Tibial artery (tissue), 4 donors: ENCODE data around the gene BRAT1.

ENCODE experiments used
- DNase-seq, 2 donors: peaks; one replicate each; pipeline ENCODE4 v3.0.0-alpha.2; 2019
- H3K27ac ChIP-seq, 2 donors: fragments of 200-600 bp; sonication (generic) in 1 of 2; 1 replicate in 1 of 2; 2 replicates in 1 of 2; pipeline ENCODE4 v1.5.1; 2018 to 2019; ENCODE audit warnings: mild to moderate bottlenecking in 1 of 2
- H3K27me3 ChIP-seq, 2 donors: fragments of 200-600 bp; sonication (generic) in 1 of 2; one replicate each; pipeline versions ENCODE4 v1.5.1 to v1.6.0; 2016 to 2019
- H3K36me3 ChIP-seq, 3 donors: fragments of 200-600 bp; sonication (generic) in 2 of 3; one replicate each; pipeline ENCODE4 v1.5.1; 2016 to 2019; ENCODE audit warnings: mild to moderate bottlenecking in 2 of 3
- H3K4me1 ChIP-seq, 4 donors: fragments of 200-600 bp; sonication (generic) in 2 of 4; 1 replicate in 3 of 4; 2 replicates in 1 of 4; pipeline ENCODE4 v1.5.1; 2016 to 2019
- H3K4me3 ChIP-seq, 2 donors: fragments of 200-600 bp; sonication (generic) in 1 of 2; 1 replicate in 1 of 2; 2 replicates in 1 of 2; pipeline ENCODE4 v1.5.1; 2018 to 2019; ENCODE audit warnings: mild to moderate bottlenecking in 2 of 2
- H3K9me3 ChIP-seq, 3 donors: fragments of 200-600 bp; sonication (generic) in 1 of 3; one replicate each; pipeline ENCODE4 v1.5.1; 2016 to 2019
- intact Hi-C: fragments of 100-400 bp; cut with DNase I; formaldehyde crosslinking; loops from one replicate; pipeline ENCODE4 v1.15.0; 2023; ENCODE audit warnings: low total_unique reads
- TF ChIP-seq, protein P1 (sequence below), 2 experiments: fragments of 200-600 bp in 1 of 2; fragments of 450-650 bp in 1 of 2; IDR thresholded peaks; one replicate each; pipeline ENCODE4 v1.5.1; 2017 to 2019; ENCODE audit warnings: antibody characterized with exemption in 2 of 2, mild to moderate bottlenecking in 1 of 2, moderate library complexity in 1 of 2

Gene BRAT1

DNA sequence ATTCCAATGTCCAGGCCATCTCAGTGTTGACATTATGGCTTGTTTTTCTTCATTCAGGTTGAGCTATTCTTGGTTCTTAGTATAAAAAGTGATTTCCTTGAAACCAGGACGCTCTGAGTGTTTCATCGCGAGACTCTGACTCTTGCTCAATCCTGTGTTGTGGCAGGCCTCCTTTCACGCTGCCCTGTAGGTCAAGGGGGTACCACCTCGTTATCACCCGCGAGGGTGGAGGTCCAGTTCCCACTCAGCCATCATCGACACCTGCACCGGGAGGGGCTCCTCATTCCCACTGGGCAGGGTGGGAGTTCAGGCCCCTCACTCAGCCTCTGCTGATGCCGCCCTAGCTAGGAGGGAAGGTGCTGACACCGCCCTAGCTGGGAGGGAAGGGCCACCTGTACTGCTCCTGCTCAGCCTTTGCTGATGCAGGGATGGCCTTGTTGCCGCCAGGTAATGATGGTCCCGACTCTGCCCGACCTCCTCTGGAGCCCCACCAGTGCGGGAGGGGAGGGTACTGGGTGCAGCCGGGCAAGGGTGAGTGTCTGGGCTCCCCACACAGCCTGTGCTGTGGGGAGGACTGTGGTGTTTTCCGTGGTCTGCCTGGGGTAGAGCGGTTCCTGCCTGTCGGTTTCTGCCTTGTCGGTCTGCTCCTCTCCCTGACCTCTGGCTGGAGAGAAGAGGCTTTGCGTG is 19.9 kb upstream of the BRAT1 start:
- Histone ChIP-seq H3K4me1 (no peaks in the 10 kb centered on the region), H3K36me3 (peaks cover 11 to 56% (median 28%) of the 10 kb centered on the region in 3 donors), H3K27ac (no peak overlapping the region), H3K9me3 (no peaks in the 10 kb centered on the region), H3K4me3 (no peak overlapping the region), H3K27me3 (no peaks in the 10 kb centered on the region)
- no peak for DNase-seq
- intact Hi-C loops = no loop called here
- TF ChIP-seq, protein P1, sequence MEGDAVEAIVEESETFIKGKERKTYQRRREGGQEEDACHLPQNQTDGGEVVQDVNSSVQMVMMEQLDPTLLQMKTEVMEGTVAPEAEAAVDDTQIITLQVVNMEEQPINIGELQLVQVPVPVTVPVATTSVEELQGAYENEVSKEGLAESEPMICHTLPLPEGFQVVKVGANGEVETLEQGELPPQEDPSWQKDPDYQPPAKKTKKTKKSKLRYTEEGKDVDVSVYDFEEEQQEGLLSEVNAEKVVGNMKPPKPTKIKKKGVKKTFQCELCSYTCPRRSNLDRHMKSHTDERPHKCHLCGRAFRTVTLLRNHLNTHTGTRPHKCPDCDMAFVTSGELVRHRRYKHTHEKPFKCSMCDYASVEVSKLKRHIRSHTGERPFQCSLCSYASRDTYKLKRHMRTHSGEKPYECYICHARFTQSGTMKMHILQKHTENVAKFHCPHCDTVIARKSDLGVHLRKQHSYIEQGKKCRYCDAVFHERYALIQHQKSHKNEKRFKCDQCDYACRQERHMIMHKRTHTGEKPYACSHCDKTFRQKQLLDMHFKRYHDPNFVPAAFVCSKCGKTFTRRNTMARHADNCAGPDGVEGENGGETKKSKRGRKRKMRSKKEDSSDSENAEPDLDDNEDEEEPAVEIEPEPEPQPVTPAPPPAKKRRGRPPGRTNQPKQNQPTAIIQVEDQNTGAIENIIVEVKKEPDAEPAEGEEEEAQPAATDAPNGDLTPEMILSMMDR (IDR thresholded peaks at IDR 0.05) = no peak

DNA sequence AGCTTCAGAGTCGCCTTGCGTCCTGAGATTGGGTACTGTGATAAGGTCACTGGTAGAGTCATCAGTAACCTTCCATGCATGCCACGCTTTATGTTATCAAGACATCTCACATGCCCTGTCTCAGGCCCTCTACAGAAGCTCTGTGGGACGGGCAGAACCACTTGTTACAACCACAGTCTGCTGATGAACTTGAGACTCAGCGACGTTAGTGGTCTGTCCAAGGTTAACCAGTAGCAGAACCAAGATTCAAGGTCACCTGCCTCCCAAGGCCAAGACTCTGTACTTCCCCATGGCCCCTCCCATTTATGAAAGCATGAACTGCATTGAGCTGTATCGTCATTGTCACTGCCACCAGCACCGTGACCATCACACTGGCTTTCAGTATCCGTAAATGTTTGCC is 18.4 kb upstream of the BRAT1 start:
- peaks cover 11 to 47% (median 28%) of the 10 kb centered on the region in 3 donors for H3K36me3 ChIP-seq

DNA sequence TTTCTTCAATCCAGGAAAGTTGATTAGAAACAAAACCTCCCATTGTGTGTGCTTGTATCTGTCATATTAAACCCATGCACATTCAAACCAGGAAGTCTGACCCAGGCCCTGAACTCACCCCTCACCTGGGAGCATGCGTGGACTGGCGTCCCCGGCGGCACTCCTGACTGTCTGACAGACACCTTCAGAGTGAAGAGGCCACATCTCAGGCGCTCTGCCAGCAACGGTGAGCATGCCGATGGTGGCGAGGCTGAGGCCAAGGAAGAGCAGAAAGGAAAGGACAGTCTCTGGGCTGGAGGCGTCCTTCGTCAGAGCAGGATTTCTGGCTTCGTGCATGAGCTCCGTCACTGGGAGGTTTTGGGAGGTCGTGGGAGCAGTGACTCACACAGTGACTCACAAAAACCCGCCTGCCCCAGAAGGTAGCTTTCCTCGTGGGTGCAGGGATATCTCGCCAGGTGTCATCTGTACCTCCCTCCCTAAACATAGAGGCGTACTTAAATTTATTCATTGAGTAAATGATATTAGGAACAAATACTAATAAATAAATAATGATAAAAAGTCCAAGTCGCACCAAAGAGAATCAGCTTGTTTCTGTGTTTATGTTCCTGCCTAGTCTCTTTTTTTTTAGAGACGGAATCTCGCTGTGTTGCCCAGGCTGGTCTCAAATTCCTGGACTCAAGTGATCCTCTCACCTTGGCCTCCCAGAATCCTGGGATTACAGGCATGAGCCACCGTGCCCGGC is 16.9 kb upstream of the BRAT1 start:
- TF ChIP-seq, protein P1 (IDR thresholded peaks at IDR 0.05) = no peak
- H3K27me3 ChIP-seq = no peaks in the 10 kb centered on the region
- no peak overlapping the region for H3K27ac ChIP-seq
- peaks cover 0 to 4% (median 0%) of the 10 kb centered on the region in 4 donors for H3K4me1 ChIP-seq
- H3K4me3 ChIP-seq = no peak overlapping the region
- no peak for DNase-seq
- no peaks in the 10 kb centered on the region for H3K9me3 ChIP-seq
- intact Hi-C loops = no loop called here
- peaks cover 11 to 39% (median 22%) of the 10 kb centered on the region in 3 donors for H3K36me3 ChIP-seq

More for the DNA sequence above, 18.4 kb upstream of the BRAT1 start:
- Histone ChIP-seq H3K9me3 (no peaks in the 10 kb centered on the region), H3K27me3 (no peaks in the 10 kb centered on the region), H3K27ac (no peak overlapping the region), H3K4me3 (no peak overlapping the region), H3K4me1 (no peaks in the 10 kb centered on the region)
- DNase-seq = no peak
- TF ChIP-seq, protein P1 (IDR thresholded peaks at IDR 0.05) = no peak
- intact Hi-C loops = no loop called here

DNA sequence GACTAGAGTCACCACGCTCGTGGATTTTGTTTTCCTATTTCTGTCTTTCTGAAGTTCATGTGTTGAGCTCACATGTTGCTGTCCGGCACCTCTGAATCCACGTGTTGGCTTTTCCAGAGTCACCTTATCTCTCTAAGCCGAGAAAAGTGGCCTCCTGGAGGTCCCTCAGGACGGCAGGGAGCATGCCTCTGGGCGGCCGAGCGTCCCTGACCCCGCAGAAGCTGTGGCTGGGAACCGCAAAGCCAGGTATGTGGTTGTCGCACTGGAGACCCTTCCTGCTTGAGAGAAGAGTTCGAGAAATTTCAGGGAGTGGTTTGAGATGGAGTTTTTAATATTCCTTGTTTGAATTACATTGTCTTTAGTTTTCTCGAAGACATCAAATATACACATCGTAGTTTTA is 16.1 kb upstream of the BRAT1 start:
- Histone ChIP-seq H3K27me3 (no peaks in the 10 kb centered on the region), H3K36me3 (peaks cover 11 to 39% (median 22%) of the 10 kb centered on the region in 3 donors), H3K9me3 (no peaks in the 10 kb centered on the region), H3K27ac (no peak overlapping the region), H3K4me1 (peaks cover 0 to 4% (median 0%) of the 10 kb centered on the region in 4 donors), H3K4me3 (no peak overlapping the region)
- TF ChIP-seq, protein P1 (IDR thresholded peaks at IDR 0.05) = no peak
- no peak for DNase-seq
- intact Hi-C loops = no loop called here

DNA sequence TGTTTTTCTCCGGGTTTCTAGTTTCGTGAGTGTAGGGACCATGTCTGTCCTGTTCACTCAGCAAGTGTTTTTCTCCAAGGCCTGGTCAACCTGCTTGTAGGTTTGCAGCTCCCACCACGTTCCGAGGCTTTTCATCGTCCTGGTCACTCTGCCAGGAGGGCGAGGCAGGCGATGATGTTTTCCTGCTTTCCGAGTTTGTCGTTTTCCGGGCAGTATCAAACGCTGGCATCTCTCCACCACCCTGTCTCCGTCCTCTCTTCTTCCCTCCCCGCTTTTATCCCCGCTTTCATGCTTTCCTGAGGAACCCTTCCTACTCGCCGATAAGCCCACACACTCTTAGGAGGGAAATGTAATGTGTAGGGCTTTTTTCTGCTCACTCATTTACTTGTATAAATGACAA is 14.7 kb upstream of the BRAT1 start:
- Histone ChIP-seq H3K36me3 (peaks cover 11 to 29% (median 22%) of the 10 kb centered on the region in 3 donors), H3K9me3 (no peaks in the 10 kb centered on the region), H3K27ac (no peak overlapping the region), H3K27me3 (no peaks in the 10 kb centered on the region), H3K4me1 (peaks cover 0 to 4% (median 0%) of the 10 kb centered on the region in 4 donors), H3K4me3 (no peak overlapping the region)
- TF ChIP-seq, protein P1 (IDR thresholded peaks at IDR 0.05) = no peak
- intact Hi-C loops = no loop called here
- DNase-seq = no peak
